ENCODE results near the gene ARMC6.

Gene ARMC6

GRCh38 chr19:19054315-19054938, 21.0 kb downstream of the ARMC6 start (continued):
- TF ChIP-seq ZFP69B (tag by site-specific recombination; IDR thresholded peaks at IDR 0.05), result no peak
- no peak for TF ChIP-seq GLIS1 (tag by site-specific recombination; IDR thresholded peaks at IDR 0.05)
- no peak for TF ChIP-seq ZNF600 (tag by site-specific recombination; IDR thresholded peaks at IDR 0.05)

DNA sequence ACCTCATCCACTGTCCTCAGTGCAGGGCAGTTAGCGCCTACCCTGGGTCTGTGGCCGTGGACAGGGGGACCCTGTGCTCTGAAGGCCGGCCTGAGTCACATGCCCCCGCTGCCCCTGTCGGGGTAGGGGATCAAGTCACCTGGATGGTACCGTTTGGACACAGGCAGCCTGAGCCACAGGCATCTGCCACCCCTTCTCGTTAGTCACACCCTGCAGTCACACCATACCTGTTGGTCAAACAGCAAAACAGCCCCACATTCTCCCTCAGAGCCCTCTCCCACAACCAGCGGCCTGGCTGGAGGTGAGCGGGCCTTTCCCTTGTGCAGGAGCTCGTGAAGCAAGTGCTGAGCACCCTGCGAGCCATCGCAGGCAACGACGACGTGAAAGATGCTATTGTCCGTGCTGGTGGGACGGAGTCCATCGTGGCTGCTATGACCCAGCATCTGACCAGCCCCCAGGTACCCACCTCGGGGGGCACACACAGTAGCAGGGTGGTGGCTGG, 21.6 kb downstream of the ARMC6 start:
- H3K4me1 ChIP-seq (ENCODE audit: control insufficient read depth, insufficient read depth, low read length), result no peaks in the 10 kb centered on the region
- no peaks in the 10 kb centered on the region for H3K9me3 ChIP-seq (ENCODE audit: control insufficient read depth, insufficient read depth, low read depth, low read length)
- TF ChIP-seq ZEB2 (tag by site-specific recombination; IDR thresholded peaks at IDR 0.05) (no peak), ZBTB1 (tag by site-specific recombination; IDR thresholded peaks at IDR 0.05) (no peak), ZNF114 (tag by site-specific recombination; IDR thresholded peaks at IDR 0.05) (no peak), TRIM28 (IDR thresholded peaks at IDR 0.05; ENCODE audit: borderline replicate concordance, low read length) (no peak), ZSCAN16 (tag by site-specific recombination; IDR thresholded peaks at IDR 0.05) (no peak), BCL11B (tag by site-specific recombination; IDR thresholded peaks at IDR 0.05; ENCODE audit: low read depth) (no peak), ZNF362 (tag by site-specific recombination; IDR thresholded peaks at IDR 0.05) (no peak), ZNF473 (tag by site-specific recombination; IDR thresholded peaks at IDR 0.05) (no peak), ZBTB8A (tag by site-specific recombination; IDR thresholded peaks at IDR 0.05) (no peak), ZNF610 (tag by site-specific recombination; IDR thresholded peaks at IDR 0.05; ENCODE audit: borderline replicate concordance) (no peak)
- ChIA-PET POLR2A (no interaction called here), CTCF (interaction anchor here (0.7 to 1.7 kb wide), 6 partner anchors 8 to 120 kb away, joined by 3 to 12 read pairs (median 6); no protein-coding TSS in a partner anchor)
- peaks cover 0 to 86% of the 10 kb centered on the region in 2 experiments; a peak in 2 of 3 replicates for H3K36me3 ChIP-seq (ENCODE audit: control insufficient read depth in 2 of 2, insufficient read depth in 1 of 2, low read length in 2 of 2)
- no peak overlapping the region for H3K27ac ChIP-seq (ENCODE audit: extremely low read depth, low read depth, low read length)
- no peak overlapping the region for H3K4me3 ChIP-seq (ENCODE audit: low read depth, low read length)

DNA sequence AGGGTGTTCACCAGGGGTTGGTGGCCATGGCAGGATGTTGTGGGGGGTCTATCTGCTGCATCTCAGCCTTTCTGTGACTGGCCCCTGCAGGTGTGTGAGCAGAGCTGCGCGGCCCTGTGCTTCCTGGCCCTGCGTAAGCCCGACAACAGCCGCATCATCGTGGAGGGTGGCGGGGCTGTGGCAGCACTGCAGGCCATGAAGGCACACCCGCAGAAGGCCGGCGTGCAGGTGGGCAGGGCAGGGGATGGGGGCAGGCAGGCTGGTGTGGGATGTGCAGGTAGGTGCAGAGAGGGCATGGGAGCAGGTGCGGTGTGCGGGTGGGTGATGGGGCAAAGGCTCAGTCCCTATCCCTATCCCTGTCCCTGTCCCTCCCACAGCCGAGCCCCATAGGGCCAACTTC, 22.3 kb downstream of the ARMC6 start:
- H3K4me3 ChIP-seq (ENCODE audit: low read depth, low read length), result no peak overlapping the region
- H3K27ac ChIP-seq (ENCODE audit: extremely low read depth, low read depth, low read length), result no peak overlapping the region
- POLR2A ChIA-PET, result interaction anchor here (0.6 kb wide), 1 partner anchor 60 kb away, joined by 4 read pairs; no protein-coding TSS in a partner anchor
- TF ChIP-seq ZNF544 (tag by site-specific recombination; IDR thresholded peaks at IDR 0.05) (no peak), GFI1B (tag by site-specific recombination; IDR thresholded peaks at IDR 0.05) (no peak), KLF8 (tag by site-specific recombination; IDR thresholded peaks at IDR 0.05) (no peak), ZNF670 (tag by site-specific recombination; IDR thresholded peaks at IDR 0.05; ENCODE audit: low read depth) (no peak), ZNF24 (tag by site-specific recombination; IDR thresholded peaks at IDR 0.05) (no peak), ZNF366 (tag by site-specific recombination; conservative IDR thresholded peaks at IDR 0.05) (no peak), REST (tag by site-specific recombination; IDR thresholded peaks at IDR 0.05) (no peak), ZNF610 (tag by site-specific recombination; IDR thresholded peaks at IDR 0.05; ENCODE audit: borderline replicate concordance) (no peak), ZNF426 (tag by site-specific recombination; IDR thresholded peaks at IDR 0.05) (no peak)
- TF ChIP-seq, protein P1, sequence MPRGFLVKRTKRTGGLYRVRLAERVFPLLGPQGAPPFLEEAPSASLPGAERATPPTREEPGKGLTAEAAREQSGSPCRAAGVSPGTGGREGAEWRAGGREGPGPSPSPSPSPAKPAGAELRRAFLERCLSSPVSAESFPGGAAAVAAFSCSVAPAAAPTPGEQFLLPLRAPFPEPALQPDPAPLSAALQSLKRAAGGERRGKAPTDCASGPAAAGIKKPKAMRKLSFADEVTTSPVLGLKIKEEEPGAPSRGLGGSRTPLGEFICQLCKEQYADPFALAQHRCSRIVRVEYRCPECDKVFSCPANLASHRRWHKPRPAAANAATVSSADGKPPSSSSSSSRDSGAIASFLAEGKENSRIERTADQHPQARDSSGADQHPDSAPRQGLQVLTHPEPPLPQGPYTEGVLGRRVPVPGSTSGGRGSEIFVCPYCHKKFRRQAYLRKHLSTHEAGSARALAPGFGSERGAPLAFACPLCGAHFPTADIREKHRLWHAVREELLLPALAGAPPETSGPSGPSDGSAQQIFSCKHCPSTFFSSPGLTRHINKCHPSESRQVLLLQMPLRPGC (tag by site-specific recombination; IDR thresholded peaks at IDR 0.05), result no peak
- TF ChIP-seq, protein P2, sequence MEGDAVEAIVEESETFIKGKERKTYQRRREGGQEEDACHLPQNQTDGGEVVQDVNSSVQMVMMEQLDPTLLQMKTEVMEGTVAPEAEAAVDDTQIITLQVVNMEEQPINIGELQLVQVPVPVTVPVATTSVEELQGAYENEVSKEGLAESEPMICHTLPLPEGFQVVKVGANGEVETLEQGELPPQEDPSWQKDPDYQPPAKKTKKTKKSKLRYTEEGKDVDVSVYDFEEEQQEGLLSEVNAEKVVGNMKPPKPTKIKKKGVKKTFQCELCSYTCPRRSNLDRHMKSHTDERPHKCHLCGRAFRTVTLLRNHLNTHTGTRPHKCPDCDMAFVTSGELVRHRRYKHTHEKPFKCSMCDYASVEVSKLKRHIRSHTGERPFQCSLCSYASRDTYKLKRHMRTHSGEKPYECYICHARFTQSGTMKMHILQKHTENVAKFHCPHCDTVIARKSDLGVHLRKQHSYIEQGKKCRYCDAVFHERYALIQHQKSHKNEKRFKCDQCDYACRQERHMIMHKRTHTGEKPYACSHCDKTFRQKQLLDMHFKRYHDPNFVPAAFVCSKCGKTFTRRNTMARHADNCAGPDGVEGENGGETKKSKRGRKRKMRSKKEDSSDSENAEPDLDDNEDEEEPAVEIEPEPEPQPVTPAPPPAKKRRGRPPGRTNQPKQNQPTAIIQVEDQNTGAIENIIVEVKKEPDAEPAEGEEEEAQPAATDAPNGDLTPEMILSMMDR (tag by site-specific recombination; IDR thresholded peaks at IDR 0.05), result no peak
- no peaks in the 10 kb centered on the region for H3K9me3 ChIP-seq (ENCODE audit: control insufficient read depth, insufficient read depth, low read depth, low read length)
- H3K4me1 ChIP-seq (ENCODE audit: control insufficient read depth, insufficient read depth, low read length), result no peaks in the 10 kb centered on the region
- CTCF ChIA-PET, result interaction anchor here (0.7 to 1.7 kb wide), 5 partner anchors 13 to 803 kb away, joined by 4 to 12 read pairs (median 4); no protein-coding TSS in a partner anchor
- peaks cover 0 to 80% of the 10 kb centered on the region in 2 experiments; a peak in 2 of 3 replicates for H3K36me3 ChIP-seq (ENCODE audit: control insufficient read depth in 2 of 2, insufficient read depth in 1 of 2, low read length in 2 of 2)

All from HEK293 (cell line).